Fibroblast of mammary gland (primary cell): ENCODE results near the gene MYH10.

Experiments
- DNase-seq: peaks from one replicate; pipeline ENCODE4 v3.0.0-alpha.2; 2010; ENCODE audit warnings: low read depth
- H3K4me3 ChIP-seq: 2 replicates; pipeline ENCODE4 v1.5.1; 2011; ENCODE audit warnings: low read depth, mild to moderate bottlenecking, low read length, moderate library complexity; ENCODE audit not compliant: control insufficient read depth
- CTCF ChIP-seq: conservative IDR thresholded peaks from 2 replicates; pipeline ENCODE4 v1.5.1; 2011; ENCODE audit warnings: low read depth, low read length, inconsistent platforms; ENCODE audit not compliant: control insufficient read depth, insufficient read depth

MYH10 gene

GRCh38 chr17:8602679-8603078 is 27.8 kb downstream of the MYH10 start:
- TF ChIP-seq CTCF, result no peak
- no peak overlapping the region for H3K4me3 ChIP-seq
- DNase-seq, result no peak

GRCh38 chr17:8599351-8600011 is 31.0 kb downstream of the MYH10 start:
- TF ChIP-seq CTCF, result no peak
- no peak for DNase-seq
- H3K4me3 ChIP-seq, result no peak overlapping the region

- no peak overlapping the region for H3K4me3 ChIP-seq
- no peak for TF ChIP-seq CTCF
- no peak for DNase-seq
These were observed 31.6 kb downstream of the MYH10 start for GRCh38 chr17:8598913-8599312.

- TF ChIP-seq CTCF, result no peak
- no peak for DNase-seq
- H3K4me3 ChIP-seq, result no peak overlapping the region
These were observed 36.7 kb downstream of the MYH10 start for GRCh38 chr17:8593830-8594229.

GRCh38 chr17:8593276-8593675 is 37.2 kb downstream of the MYH10 start:
- DNase-seq, result no peak
- no peak for TF ChIP-seq CTCF
- H3K4me3 ChIP-seq, result no peak overlapping the region

- no peak for DNase-seq
- TF ChIP-seq CTCF, result no peak
- H3K4me3 ChIP-seq, result no peak overlapping the region
These were observed 41.5 kb downstream of the MYH10 start for GRCh38 chr17:8588877-8589554.
